Suppressor macrophage treated with lipopolysaccharide for 1 hour (primary cell): ENCODE data around the gene OR5A2.
A peak's percentile ranks its signal among the peaks of the same experiment; 100 is the strongest.
"Not testable (repeated sequence)": the region's sequence is repeated elsewhere in the genome, so short reads cannot be mapped to it uniquely, and the experiment has no call there.

Experiments
- DNase-seq, 3 donors: peaks; one replicate each; pipeline ENCODE4 v3.0.0-alpha.2; 2020 to 2022

The OR5A2 gene

GRCh38 chr11:59426361-59427067 lies at the start of gene OR5A2:
TSS of gene OR5A2 (minus strand) at chr11:59426413. CDS start at chr11:59422953, 3,460 bp downstream.
- no peak for DNase-seq

- peak in 1 of 3 donors; percentile 7 for DNase-seq
Observed at GRCh38 chr11:59475176-59475575, 49.0 kb upstream of the OR5A2 start.

GRCh38 chr11:59473015-59473414 lies 46.8 kb upstream of the OR5A2 start, which contains the start of gene OR4D10:
TSS of gene OR4D10 (plus strand) at chr11:59473315. CDS start at chr11:59477430, 4,115 bp downstream.
- no peak for DNase-seq

- DNase-seq, result no peak
Observed at GRCh38 chr11:59463190-59463641, 37.0 kb upstream of the OR5A2 start.

GRCh38 chr11:59459916-59460315 lies 33.7 kb upstream of the OR5A2 start:
- DNase-seq, result no peak

- no peak for DNase-seq
Observed at GRCh38 chr11:59456661-59457060, 30.4 kb upstream of the OR5A2 start, which contains the start of gene OR4D6. TSS of gene OR4D6 (plus strand) at chr11:59456961. CDS start at chr11:59456961, 0 bp downstream.

- DNase-seq, result no peak
Observed at GRCh38 chr11:59448484-59448883, 22.3 kb upstream of the OR5A2 start.

- not testable (repeated sequence) for DNase-seq
Observed at GRCh38 chr11:59445624-59446023, 19.4 kb upstream of the OR5A2 start.

- no peak for DNase-seq
Observed at GRCh38 chr11:59437770-59438169, 11.6 kb upstream of the OR5A2 start.

- no peak for DNase-seq
Observed at GRCh38 chr11:59436169-59436568, 10.0 kb upstream of the OR5A2 start, which contains the start of gene OR5A1. TSS of gene OR5A1 (plus strand) at chr11:59436469. CDS start at chr11:59443169, 6,700 bp downstream.

GRCh38 chr11:59429924-59430516 lies 3.8 kb upstream of the OR5A2 start:
- peak; percentile 81 to 91 (median 87) for DNase-seq

- DNase-seq, result no peak
Observed at GRCh38 chr11:59427068-59427382, 812 bp upstream of the OR5A2 start.

GRCh38 chr11:59425131-59425530 lies 1.1 kb downstream of the OR5A2 start:
- no peak for DNase-seq

GRCh38 chr11:59423835-59424234 lies 2.4 kb downstream of the OR5A2 start:
- peak in 2 of 3 donors; percentile 4 to 17 for DNase-seq

GRCh38 chr11:59418156-59418555 lies 8.1 kb downstream of the OR5A2 start:
- DNase-seq, result no peak

- DNase-seq, result no peak
Observed at GRCh38 chr11:59417023-59417422, 9.2 kb downstream of the OR5A2 start.

- DNase-seq, result no peak
Observed at GRCh38 chr11:59416613-59417012, 9.6 kb downstream of the OR5A2 start.

- DNase-seq, result peak; percentile 47 to 65 (median 64)
Observed at GRCh38 chr11:59415111-59415510, 11.1 kb downstream of the OR5A2 start.

- DNase-seq, result peak; percentile 35 to 56 (median 51)
Observed at GRCh38 chr11:59413646-59414045, 12.6 kb downstream of the OR5A2 start.

- no peak for DNase-seq
Observed at GRCh38 chr11:59403546-59403945, 22.7 kb downstream of the OR5A2 start.

GRCh38 chr11:59401262-59401552 lies 25.0 kb downstream of the OR5A2 start:
- peak in 1 of 3 donors; percentile 12 for DNase-seq

GRCh38 chr11:59400461-59401261 lies 25.6 kb downstream of the OR5A2 start:
- DNase-seq, result no peak

GRCh38 chr11:59394186-59394585 lies 32.0 kb downstream of the OR5A2 start:
- DNase-seq, result no peak
